HG03460 (cell line): ENCODE measurements around the gene SSTR4.

ENCODE experiments used
- ATAC-seq: cut with Tn5 transposase; IDR thresholded peaks from one replicate; pipeline ENCODE4 v1.9.1; 2021; ENCODE audit not compliant: unreplicated experiment

The SSTR4 gene

DNA sequence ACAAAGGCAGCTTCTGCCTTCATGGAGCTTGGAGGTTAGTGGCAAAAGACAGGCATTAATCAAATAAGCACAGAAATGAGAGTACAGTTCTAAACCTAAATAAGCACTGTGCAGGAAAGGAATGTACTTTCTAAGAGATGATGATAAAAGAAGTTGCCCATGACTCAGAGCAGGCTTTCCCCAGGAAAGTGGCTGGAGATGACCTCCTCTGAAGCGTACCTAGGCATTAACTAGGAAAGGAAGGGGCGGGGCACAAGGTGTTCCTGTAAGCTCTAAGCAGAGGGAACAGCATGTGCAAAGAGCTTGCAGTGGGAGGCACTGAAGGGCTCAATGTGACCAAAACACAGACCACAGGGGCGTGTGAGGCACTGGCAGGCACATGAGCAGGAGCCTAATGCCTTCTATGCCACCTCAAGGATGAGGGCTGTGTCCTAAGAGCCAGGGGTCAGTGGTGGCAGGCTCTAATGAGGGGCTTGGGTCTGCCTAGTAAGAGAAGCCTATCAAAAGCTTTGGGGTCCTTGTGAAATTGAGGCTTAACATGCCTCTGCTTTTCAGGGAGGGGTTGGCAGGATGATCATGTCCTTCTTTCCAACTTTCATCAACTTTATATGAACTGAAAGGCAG is 4.9 kb downstream of the SSTR4 start:
- no peak for ATAC-seq

DNA sequence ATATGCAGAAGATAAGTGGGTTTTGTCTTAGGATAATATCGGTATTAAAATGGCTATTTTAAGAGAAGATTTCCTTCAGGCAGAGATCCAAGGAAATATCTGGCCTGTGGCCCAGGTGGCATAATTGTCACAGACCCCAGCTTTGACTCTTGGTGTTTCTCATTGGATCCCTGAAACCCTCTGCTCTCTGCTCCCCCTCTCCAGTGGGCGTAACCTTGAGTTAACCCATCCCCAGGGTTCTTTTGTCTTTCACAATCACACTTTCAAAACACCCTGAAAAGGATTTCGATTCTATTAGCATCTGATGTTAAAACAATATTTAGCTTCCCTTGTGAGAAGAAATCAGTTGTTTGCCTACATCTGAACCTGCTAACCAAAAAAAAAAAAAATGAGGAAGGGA is 7.2 kb downstream of the SSTR4 start:
- ATAC-seq = no peak

DNA sequence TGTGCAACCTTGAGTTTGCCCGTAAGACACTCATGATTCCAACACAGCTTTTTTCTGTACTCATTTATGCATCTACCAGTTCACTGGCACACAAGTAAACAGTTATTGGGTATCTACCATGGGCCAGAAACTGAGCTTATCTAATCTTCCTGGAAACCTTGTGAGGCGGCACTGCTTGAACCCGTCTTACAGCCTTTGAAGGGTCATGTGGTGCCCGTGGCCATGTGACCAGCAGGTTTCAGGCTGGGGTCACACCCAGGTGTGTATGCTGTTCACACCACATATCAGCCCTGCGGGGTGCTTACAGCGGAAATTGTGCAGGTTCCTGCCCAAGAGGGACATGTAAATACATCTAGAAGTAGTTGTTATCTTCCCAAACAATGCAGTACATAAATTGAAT is 8.3 kb downstream of the SSTR4 start:
- ATAC-seq = no peak

DNA sequence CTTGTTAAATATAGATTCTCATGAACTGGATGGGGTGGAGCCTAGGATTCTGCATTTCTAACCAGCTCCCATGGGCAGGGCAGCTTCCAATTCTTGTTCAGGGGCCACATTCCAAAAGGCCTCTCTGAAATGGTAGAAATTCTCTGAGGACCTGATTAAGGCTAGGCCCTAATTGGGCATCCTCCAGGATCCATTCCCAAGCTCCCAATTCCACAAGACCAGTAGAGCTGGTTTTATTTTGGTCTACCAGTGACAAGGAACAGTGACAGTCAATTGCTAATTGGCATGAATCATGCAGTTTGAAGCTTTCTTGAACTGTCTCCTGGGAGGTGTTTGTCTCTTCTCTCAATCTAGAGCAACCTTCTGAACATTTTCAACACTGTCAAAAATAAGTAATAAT is 11.3 kb downstream of the SSTR4 start:
- ATAC-seq = no peak

DNA sequence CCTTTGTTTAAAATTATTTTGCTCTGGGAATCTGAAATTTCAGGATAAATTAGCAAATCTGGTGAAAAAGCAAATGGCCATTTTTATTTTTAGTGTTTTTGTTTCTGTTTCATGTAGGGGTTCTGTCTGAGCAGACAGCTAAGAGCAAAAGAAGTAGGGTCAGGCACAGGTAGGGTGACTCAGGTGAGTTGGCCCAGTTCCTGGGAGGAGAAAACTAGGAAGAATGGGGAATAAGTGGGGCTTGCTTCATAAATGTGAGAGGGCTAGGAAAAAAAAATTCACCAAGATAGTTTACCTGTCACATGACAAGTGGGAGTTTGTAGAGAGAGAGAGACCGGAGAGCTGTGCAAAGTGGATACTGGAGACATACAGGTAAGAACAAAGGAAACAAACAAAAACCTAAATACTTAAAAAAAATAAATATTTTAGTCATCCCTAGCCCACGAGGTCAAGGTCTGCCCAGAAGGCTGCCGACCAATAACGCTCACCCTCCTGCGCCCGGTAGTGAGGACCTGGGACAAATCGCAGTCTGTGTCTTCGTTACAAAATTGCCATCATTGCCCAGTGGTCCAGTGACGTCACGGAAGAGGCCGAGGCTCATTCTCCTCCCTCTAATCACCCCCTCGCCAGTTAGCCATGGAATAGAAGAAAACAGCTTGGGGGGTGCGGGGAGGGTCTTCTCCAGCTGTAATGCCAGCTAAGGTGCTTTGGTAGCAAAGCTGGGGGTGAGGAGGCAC is 12.1 kb downstream of the SSTR4 start:
- no peak for ATAC-seq

DNA sequence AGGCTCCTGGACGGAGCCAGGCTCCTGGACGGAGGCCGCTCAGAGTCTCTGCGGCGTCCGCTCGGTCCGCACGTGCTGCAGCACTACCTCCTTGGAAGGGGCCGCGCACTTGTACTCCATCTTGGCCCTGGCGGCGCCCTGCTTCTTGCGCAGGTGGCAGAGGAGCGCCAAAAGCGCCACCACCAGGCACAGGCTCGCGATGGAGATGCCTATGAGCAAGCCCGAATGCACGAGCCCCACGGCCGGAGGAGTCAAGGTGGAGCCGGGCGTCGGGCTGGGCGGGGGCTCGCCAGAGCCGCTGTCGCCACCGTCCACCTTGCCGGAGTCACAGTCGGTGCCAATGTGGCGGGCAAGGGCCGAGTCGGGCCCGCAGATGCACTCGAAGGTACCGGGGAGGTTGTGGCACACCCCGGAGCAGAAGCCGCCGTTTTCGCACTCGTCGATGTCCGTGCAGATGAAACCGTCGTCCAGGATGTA is 12.7 kb downstream of the SSTR4 start:
- ATAC-seq = no peak

DNA sequence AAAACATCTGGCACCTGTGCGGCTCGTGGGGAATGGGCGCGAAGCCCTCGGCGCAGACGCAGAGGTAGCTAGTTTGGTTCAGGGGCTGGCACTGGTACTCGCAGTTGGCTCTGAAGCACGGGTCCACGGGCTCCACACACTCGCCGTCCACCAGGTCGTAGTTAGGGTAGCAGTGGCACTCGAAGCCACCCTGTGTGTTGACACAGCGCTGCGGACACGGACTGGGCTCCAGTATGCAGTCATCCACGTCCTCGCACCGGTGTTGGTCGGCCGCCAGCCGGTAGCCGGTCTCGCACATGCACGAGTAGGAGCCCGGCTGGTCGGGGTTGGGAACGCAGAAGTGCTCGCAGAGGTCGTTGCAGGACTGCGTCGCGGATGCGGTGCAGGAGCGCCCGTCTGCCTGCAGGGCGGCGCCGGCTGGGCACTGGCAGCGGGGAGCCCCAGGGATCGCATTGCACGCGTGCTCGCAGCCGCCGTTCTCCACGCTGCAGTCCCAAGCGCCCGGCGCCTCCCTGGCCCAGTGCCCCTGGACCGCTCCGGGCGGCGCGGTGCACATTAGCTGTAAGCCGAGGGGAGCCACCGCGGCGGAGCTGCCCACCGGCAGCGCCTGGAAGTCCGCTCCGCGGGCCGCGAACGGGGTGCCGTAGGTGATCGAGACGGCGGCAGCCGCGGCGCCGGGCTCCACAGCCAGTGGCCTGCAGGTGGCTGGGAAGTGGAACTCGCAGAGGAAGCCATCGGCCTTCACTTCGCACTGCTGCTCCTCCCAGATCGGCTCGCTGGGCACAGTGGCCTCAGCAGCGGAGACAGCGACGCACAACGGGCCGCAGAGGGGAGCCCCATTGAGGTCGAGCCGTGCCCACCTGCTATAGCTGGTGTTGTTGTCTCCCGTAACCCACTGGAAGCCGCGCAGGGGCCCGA is 13.4 kb downstream of the SSTR4 start:
- ATAC-seq = no peak

DNA sequence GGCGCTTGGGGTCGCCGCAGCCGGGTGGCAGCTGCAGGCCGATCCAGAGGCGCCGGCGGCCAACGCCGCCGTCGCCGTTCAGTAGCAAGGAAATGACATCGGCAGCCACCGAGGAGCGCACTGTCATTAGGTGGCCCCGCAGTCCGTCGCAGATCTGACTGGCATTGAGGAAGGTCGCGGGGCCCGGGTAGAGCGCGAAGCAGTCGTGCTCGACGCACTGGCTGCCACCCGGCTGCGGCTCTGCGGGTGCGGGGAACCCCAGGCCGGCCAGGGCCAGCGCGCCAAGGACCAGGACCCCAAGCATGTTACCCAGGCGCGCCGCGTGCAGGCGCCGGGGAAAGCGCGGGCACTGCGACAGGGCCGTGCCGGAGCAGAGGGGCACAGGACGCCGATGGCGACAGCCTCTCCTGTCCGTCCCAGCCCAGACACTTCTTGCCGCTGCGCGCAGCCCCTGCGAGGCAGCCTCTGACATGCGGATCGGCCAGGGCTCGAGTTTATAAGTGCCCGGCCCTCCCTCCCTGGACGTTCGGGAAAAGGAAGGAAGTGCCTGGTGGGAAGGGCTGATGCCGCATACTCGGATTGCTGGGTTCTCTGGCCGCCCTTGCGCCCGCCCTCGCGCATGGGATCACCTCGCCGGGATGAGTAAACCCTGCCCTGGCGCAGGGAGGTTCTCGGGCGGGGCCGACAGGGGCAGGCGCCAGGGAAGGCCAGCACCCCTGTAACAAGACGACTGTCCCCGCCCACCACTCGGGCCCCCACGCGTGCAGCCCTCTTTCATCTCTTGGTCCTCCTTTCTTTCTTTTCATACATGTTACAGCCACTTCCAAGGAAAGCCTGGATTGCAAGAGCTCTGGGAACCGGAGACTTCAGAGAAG is 14.3 kb downstream of the SSTR4 start, which contains the start of gene THBD:
Gene THBD (minus strand): TSS at position 472 of the 875 bp plus-strand sequence. CDS start 168 bp downstream, at position 304.
- no peak for ATAC-seq

DNA sequence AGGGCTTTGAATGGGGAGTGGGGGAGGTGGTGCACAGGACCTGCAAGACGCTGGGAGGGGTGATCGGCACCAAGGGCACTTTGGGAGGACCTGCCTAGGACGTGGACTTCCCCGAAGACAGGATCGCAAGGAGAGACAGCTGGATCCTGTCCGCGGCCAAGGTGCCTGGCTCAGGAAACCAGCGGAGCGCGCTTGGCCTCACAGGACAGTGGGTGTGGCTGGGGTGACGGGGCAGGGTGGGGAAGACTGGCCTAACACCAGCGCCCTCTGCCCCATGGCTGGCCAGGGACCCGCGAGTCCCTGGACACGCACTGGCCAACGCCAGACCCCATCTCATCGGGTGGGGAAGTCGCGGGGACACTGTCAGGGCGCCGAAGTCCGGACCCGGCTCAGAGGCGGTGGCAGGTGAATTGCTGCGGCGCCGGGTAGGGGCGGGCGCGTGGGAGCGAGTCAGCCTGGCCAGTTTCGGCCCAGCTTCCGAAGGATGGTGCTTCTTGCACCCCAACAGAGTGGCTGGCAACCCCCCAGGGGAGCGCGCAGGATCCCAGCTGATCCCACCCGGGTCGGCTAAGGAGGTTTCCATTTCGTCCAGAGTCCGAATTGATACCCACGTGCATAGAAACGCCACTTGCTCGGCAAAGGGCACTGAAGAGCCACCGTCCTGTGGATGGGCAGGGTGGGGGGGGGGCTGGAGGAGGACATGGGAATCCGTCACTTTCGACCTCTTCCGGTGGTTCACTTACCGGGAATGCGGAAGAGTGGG is 15.1 kb downstream of the SSTR4 start:
- ATAC-seq = no peak

DNA sequence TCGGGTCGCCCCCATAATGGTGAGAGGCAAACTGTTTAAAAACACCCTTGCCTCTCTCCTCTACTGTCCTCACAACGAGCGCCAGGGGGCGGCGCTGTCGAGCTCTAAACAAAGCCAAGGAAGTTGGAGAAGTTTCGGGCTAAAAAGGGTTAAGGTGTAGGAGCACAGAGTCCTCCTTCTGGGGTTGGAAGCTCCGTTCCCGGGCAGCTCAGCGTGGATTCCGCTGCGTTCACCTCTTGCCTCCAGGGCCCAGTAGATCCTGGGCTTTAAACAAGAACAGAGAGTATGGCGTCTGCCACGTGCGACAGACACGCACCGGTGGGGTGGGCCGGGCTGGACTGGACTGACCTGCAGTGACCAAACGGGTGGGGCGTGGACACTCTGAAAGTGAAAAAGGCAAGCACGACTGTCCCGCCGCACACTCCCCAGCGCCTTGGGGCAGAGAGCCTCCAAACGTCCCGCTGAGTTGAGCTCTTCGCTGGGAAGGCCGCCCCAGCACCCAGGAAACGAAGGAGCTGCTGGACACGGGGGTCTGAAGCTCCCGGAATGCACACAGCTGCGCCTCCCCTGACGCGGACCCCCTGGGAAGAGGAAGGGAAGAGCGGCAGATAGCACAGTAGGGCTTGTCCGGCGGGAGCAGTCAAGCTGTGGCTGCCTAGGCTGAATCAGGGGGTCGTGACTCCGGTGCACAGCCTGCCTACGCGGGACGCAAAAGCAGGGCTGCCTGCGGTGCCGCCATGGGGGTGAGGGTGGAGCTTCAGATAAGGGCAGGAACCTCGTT is 15.9 kb downstream of the SSTR4 start:
- ATAC-seq = no peak

DNA sequence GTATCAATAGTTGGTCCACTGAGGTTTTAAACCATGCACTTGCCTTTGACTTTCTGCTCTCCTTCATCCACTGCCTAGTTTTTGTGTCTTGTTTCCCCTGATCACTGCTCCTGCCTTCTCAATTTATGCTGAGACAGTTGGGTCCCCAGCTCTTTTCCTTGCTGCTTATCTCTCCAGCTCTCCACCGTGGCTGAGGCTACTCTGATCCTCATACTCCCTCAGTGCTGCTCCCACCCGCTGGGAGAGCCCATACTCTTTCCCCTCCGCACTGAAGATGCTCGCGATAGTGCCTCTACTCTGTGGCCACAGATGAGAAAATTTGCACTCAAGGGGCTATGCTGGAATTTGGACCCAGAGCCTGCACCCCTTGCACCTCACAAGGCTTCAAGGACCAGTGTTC is 17.8 kb downstream of the SSTR4 start:
- ATAC-seq = no peak

DNA sequence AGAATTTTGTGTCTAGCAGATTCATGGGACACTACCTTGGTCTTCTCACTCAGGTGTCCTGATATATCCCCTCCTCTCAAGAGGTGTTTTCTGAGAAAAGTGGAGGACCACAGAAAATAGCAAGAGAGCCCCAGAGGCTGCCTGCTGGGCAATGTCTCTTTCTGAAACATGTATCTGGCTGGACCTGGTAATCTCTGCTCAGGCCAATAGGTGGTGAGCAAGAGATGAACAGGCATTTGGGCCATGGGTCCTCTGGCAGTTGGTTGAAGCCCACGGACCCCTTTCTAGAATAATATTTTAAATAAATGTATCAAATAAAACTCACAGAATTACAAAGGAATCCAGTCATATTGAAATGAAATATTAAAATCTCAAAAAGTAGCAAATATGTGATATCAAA is 23.1 kb downstream of the SSTR4 start:
- ATAC-seq = no peak

DNA sequence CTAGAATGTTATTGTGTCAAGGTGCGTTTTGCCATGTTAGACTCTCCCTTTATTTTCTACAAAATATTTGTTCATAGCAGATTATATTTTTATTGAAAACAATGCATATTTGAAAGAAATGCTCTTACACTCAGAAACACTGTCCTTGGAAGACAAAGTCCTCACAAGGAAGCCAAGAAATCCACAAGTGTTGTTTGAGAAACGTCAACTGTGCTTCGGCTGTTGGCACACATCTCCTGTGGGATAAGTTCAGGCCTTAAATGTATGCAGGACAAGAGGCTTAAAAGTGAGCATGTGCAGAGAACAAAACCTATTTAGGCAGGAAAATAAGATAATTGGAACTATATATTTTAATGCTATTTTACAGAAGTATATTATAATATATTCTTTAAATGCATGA is 23.9 kb downstream of the SSTR4 start:
- ATAC-seq = no peak

DNA sequence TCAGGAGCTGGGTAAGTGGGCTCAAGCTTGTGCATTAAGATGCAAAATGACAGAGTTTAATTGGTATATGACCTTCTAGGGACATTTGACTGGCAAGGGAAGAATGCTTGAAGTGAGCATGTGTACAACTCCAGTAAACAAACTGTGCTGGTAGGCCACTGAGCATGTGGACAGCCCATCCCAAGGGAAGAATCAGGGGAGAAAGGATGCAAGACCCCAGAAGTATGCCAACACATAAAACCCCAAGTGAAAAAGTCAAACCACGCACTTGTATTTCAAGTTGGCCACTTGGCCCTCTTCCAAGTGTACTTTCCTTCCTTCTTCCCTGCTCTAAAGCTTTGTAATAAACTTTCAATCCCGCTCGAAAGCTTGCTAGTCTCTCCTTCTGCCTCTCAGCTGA is 24.7 kb downstream of the SSTR4 start:
- no peak for ATAC-seq

DNA sequence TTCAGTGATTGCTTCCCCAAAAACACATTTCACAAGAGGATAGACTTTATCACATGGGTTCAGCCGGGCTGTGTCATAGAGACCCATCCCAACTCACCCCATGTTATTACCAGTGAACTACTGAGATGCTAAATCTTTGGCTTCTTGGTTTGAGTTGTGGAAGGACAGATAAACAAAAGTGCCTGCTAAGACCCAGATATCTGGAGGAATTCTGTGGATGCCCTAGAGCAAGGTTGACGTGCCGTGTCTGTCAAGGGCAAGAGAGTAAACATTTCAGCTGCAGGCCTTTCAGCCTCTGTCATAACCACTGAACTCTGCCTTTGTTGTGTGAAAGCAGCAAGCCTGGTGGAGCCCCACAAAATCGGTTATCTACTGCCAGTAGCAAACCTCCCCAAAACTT is 25.5 kb downstream of the SSTR4 start:
- no peak for ATAC-seq

DNA sequence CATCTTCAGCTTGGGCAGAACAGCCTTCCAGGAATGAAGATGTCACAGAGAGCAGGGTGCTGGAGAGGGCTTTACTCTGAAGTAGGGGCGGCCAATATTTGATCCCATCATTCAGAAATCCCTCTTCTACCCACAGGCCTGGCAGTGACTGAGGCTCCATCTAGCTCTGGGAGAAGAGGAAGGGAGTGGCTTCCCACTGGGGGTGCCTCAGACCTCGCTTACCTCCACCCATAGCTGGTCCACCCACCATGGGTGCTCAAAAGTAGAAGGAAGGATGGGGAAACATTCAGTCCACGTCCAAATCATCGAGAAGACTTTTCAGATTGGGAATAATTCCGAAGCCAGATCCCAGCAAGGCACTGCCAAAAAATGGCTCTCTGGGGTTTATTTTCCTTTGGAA is 26.1 kb downstream of the SSTR4 start:
- ATAC-seq = no peak

DNA sequence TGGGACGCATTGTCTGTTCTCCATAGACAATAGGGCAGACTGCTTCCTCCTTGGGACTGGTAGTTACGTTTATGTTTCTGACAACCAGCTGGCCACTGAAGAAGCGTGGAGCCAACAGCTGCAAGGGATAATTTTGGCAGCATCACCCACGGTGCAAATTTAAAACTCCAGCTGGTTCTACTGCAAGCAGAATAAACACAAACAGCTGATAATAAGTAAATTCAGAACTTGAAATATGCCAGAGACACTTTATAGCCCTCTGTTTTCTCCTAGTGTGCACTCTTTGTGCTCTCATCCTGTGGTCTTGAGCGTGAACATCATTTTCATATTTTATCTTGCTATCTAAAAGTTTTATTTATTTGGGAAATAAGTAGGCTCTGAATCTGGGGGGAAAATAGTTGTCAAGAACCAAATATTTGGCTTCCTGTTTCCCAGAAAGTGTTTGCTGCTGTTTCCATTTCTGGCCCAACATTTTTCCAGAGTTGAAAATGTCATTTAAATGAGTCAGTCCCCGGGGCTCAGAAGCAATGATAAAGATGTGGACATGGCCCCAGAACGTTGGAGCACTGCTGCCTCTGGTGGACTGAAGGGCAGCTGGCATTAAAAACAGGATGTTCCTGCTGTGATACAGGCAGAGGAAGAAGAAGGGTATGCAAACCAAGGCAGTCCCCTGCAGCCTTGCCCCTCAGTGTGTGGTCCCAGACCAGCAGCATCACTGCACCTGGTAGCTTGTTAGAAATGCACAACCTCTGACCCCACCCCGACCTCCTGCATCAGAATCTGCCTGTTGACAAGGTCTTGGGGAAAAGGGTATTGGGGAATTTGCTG is 26.8 kb downstream of the SSTR4 start:
- ATAC-seq = no peak

DNA sequence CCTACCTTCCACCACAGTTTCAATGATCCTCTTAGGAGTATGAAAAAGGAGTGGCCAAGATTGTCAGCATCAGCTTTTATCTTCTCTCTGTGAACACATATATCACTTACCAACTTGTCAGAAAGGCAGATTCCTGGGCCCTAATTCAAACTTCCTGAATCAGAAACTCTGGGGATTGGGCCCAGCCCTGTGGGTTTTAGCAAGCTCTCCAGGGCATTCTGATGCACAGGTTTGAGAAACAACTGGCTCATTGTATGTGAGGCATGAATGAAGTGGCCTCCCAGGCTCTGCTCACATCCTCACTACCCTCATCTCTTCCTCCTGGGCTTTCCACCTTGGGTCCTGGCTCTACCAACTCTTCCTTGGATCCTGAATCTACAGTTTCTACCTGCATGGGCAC is 27.5 kb downstream of the SSTR4 start:
- ATAC-seq = no peak
